ENCODE data around the gene GLP1R. TPM values are rescaled to one million over a fixed set of nuclear protein-coding genes. Genes with fewer than 3 reads are reported as not detected.

The GLP1R gene
- not detected in 2 replicates for polyA plus RNA-seq (2012; rRNA removed)
- 0.04 TPM in 1 of 2 replicates, not detected in the other for polyA plus RNA-seq (2012; cell fraction: cytosol; rRNA removed)
- 0.05 TPM in 1 of 2 replicates, not detected in the other for polyA plus RNA-seq (2012; cell fraction: nucleus; rRNA removed)

DNA sequence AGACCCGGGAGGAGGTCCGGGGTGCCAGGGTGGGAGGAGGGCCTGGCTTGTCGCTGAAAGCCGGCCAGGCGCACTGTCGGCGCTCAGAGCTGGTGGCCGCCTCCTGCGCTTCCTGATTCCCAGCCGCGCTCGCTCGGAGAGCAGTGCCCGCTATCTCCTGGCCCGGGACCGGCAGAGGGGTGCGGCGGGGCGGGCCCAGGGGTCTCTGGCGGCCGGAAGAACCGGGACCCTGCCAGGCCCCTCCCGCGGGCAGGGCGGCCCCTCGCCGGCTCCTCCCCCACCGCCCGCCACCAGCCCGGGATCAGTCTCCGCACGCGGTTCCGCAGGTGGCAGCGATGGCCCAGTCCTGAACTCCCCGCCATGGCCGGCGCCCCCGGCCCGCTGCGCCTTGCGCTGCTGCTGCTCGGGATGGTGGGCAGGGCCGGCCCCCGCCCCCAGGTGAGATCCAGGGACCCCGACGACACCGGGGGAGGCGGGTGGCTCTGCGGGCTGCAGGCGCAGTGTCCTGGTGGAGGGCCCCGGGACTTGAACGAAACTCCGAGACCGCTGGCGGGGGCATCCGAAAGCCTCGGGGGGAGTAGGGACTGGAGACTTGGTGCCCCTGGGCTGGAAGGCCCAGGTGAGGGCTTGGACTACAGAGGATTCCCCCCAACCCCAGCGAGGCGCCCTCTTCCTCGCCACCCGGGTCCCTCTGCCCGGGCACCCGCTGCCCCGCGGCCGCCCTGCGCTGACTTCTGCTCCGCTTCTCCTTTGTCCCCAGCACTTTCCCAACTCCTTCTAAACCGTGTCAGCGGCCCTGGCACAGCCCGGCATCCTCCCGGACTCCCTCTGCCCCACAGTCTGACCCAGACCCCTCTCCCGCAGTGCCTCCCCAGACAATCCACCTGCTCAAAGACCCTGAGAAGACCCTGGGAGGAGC, at the start of gene GLP1R:
TSS of gene GLP1R (plus strand) at position 301 of the 919 bp plus-strand sequence. CDS start at position 361, 60 bp downstream.
- DNase-seq = peak; percentile 83
- H3K4me2 ChIP-seq = no peak within 1 kb of the TSS
- H3K9me2 ChIP-seq = no peaks in the 10 kb centered on the region
- ChIA-PET POLR2A (no interaction called here), CTCF (interaction anchor here (1.0 to 1.5 kb wide), 5 partner anchors 9 to 52 kb away, joined by 3 to 5 read pairs (median 4); no protein-coding TSS in a partner anchor)
- peaks cover 17% of the 10 kb centered on the region; the same call in 1 of the 2 replicates for H3K27me3 ChIP-seq (ENCODE audit: insufficient read depth)
- peak within 1 kb of the TSS in 1 of 2 experiments; percentile 19; a peak in 1 of 4 replicates for H3K4me3 ChIP-seq (ENCODE audit: low read depth in 2 of 2, low read length in 1 of 2)
- no peak within 1 kb of the TSS for H2AFZ ChIP-seq (ENCODE audit: low read depth)
- WGBS (ENCODE audit: low lambda C conversion rate) = 52% methylated on average over 23 of the region's 74 CpGs
- H3K9me3 ChIP-seq = no peaks in the 10 kb centered on the region
- H3F3A ChIP-seq (replicated peaks; ENCODE audit: insufficient read depth) = no peaks in the 10 kb centered on the region
- no peaks in the 10 kb centered on the region for H4K20me1 ChIP-seq (ENCODE audit: insufficient read depth)
- no peak for TF ChIP-seq RFX5 (IDR thresholded peaks at IDR 0.05; ENCODE audit: low read length)
- H3K4me1 ChIP-seq (ENCODE audit: control insufficient read depth in 1 of 2, insufficient read depth in 2 of 2, low read depth in 1 of 2, low read length in 1 of 2) = no peaks in the 10 kb centered on the region; a peak in 1 of 4 replicates
- H3K79me2 ChIP-seq (ENCODE audit: insufficient read depth) = no peaks in the 10 kb centered on the region
- H3K27ac ChIP-seq (ENCODE audit: low read depth in 2 of 2, low read length in 1 of 2) = no peak within 1 kb of the TSS
- no peak within 1 kb of the TSS for H3K9ac ChIP-seq
- H3K36me3 ChIP-seq (replicated peaks in 1 of 2; ENCODE audit: control insufficient read depth in 1 of 2, insufficient read depth in 2 of 2, low read length in 1 of 2) = no peaks in the 10 kb centered on the region

DNA sequence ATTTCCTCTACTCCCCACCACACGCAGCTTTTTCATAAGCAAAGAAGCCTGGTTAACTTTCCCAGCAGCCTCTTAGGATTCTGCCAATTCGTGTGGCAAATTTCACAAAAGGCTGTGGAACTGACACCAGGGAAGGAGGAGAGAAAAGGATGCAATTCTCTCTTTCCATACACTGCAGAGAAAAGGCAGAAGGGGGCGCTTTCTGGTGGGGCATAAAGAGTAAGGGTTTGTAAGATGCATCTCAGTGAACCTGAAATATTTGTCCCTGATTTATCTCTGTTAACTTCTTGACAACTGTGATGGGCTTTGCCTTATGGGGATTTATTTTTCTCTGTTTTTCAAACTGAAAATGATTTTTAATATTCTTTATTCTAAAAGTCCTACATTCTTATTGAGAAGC, 45.5 kb upstream of the GLP1R start:
- no peak for TF ChIP-seq FOXM1 (IDR thresholded peaks at IDR 0.05; ENCODE audit: low read depth)
- TF ChIP-seq MXI1 (IDR thresholded peaks at IDR 0.05; ENCODE audit: low read depth, low read length) = no peak
- no peak for TF ChIP-seq RCOR1 (IDR thresholded peaks at IDR 0.05; ENCODE audit: low read length)
- TF ChIP-seq RXRA (IDR thresholded peaks at IDR 0.05; ENCODE audit: borderline replicate concordance, low read depth) = no peak
- no peak for TF ChIP-seq JUND (IDR thresholded peaks at IDR 0.05)
- TF ChIP-seq GATA2 (CRISPR knock-in tag; IDR thresholded peaks at IDR 0.05) = no peak
- TF ChIP-seq RAD21 (IDR thresholded peaks at IDR 0.05; ENCODE audit: low read length) = peak; percentile 56
- TF ChIP-seq, protein P1, sequence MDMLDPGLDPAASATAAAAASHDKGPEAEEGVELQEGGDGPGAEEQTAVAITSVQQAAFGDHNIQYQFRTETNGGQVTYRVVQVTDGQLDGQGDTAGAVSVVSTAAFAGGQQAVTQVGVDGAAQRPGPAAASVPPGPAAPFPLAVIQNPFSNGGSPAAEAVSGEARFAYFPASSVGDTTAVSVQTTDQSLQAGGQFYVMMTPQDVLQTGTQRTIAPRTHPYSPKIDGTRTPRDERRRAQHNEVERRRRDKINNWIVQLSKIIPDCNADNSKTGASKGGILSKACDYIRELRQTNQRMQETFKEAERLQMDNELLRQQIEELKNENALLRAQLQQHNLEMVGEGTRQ (IDR thresholded peaks at IDR 0.05; ENCODE audit: borderline replicate concordance, low read depth, low read length) = no peak
- peak; percentile 29; the same call in 1 of the 2 replicates for TF ChIP-seq SMC3 (IDR thresholded peaks at IDR 0.05; ENCODE audit: low read depth, low read length)
- TF ChIP-seq, protein P2, sequence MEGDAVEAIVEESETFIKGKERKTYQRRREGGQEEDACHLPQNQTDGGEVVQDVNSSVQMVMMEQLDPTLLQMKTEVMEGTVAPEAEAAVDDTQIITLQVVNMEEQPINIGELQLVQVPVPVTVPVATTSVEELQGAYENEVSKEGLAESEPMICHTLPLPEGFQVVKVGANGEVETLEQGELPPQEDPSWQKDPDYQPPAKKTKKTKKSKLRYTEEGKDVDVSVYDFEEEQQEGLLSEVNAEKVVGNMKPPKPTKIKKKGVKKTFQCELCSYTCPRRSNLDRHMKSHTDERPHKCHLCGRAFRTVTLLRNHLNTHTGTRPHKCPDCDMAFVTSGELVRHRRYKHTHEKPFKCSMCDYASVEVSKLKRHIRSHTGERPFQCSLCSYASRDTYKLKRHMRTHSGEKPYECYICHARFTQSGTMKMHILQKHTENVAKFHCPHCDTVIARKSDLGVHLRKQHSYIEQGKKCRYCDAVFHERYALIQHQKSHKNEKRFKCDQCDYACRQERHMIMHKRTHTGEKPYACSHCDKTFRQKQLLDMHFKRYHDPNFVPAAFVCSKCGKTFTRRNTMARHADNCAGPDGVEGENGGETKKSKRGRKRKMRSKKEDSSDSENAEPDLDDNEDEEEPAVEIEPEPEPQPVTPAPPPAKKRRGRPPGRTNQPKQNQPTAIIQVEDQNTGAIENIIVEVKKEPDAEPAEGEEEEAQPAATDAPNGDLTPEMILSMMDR (IDR thresholded peaks at IDR 0.05) = peak; percentile 21
- no peaks in the 10 kb centered on the region for H4K20me1 ChIP-seq (ENCODE audit: insufficient read depth)
- no peaks in the 10 kb centered on the region for H3K27me3 ChIP-seq (ENCODE audit: insufficient read depth)
- 26% methylated on average over 3 of the region's 3 CpGs for WGBS (ENCODE audit: low lambda C conversion rate)
- no peak for DNase-seq
- no peak overlapping the region for H2AFZ ChIP-seq (ENCODE audit: low read depth)
- no peaks in the 10 kb centered on the region for H3F3A ChIP-seq (replicated peaks; ENCODE audit: insufficient read depth)
- H3K79me2 ChIP-seq (ENCODE audit: insufficient read depth) = no peaks in the 10 kb centered on the region
- no peaks in the 10 kb centered on the region for H3K36me3 ChIP-seq (replicated peaks in 1 of 2; ENCODE audit: control insufficient read depth in 1 of 2, insufficient read depth in 2 of 2, low read length in 1 of 2)
- ChIA-PET POLR2A (no interaction called here), CTCF (interaction anchor here (0.8 to 2.8 kb wide), 18 partner anchors 9 to 302 kb away, joined by 3 to 14 read pairs (median 5); no protein-coding TSS in a partner anchor)
- H3K4me1 ChIP-seq (ENCODE audit: control insufficient read depth in 1 of 2, insufficient read depth in 2 of 2, low read depth in 1 of 2, low read length in 1 of 2) = no peaks in the 10 kb centered on the region
- no peak overlapping the region for H3K27ac ChIP-seq (ENCODE audit: low read depth in 2 of 2, low read length in 1 of 2)
- H3K9me3 ChIP-seq = no peaks in the 10 kb centered on the region
- no peak overlapping the region for H3K4me3 ChIP-seq (ENCODE audit: low read depth in 2 of 2, low read length in 1 of 2)
- H3K4me2 ChIP-seq = no peak overlapping the region
- no peak overlapping the region for H3K9ac ChIP-seq
- H3K9me2 ChIP-seq = no peaks in the 10 kb centered on the region

Data from SK-N-SH (cell line).